Choroid plexus epithelial cell (primary cell): ENCODE measurements around the gene TAF10.
A peak's percentile ranks its signal among the peaks of the same experiment; 100 is the strongest.

ENCODE experiments used
- DNase-seq: peaks from one replicate; pipeline ENCODE4 v3.0.0-alpha.2; 2010; ENCODE audit warnings: low read depth
- H3K4me3 ChIP-seq: 2 replicates; pipeline ENCODE4 v1.5.1; 2011; ENCODE audit warnings: low read depth, mild to moderate bottlenecking, control low read depth, low read length, moderate library complexity
- TF ChIP-seq, protein P1 (sequence below): conservative IDR thresholded peaks from 2 replicates; pipeline ENCODE4 v1.5.1; 2011; ENCODE audit warnings: low read depth, mild to moderate bottlenecking, control low read depth, inconsistent platforms, low read length, moderate library complexity

TAF10 gene

DNA sequence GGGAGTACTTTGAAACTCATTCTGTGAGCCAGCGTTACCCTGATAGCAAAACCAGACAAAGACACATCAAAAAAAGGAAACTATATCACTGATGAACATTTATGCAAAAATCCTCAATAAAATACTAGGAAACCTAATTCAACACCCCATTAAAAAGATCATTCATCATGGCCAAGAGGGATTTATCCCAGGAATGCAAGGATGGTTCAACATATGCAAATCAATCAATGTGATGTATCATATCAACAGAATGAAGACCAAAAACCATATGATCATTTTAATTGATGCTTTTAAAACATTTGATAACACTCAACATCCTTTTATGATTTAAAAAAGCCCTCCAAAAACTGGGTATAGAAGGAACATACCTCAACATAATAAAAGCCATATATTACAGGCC, 28.4 kb downstream of the TAF10 start:
- TF ChIP-seq, protein P1, sequence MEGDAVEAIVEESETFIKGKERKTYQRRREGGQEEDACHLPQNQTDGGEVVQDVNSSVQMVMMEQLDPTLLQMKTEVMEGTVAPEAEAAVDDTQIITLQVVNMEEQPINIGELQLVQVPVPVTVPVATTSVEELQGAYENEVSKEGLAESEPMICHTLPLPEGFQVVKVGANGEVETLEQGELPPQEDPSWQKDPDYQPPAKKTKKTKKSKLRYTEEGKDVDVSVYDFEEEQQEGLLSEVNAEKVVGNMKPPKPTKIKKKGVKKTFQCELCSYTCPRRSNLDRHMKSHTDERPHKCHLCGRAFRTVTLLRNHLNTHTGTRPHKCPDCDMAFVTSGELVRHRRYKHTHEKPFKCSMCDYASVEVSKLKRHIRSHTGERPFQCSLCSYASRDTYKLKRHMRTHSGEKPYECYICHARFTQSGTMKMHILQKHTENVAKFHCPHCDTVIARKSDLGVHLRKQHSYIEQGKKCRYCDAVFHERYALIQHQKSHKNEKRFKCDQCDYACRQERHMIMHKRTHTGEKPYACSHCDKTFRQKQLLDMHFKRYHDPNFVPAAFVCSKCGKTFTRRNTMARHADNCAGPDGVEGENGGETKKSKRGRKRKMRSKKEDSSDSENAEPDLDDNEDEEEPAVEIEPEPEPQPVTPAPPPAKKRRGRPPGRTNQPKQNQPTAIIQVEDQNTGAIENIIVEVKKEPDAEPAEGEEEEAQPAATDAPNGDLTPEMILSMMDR, result no peak
- DNase-seq, result no peak
- no peak overlapping the region for H3K4me3 ChIP-seq

DNA sequence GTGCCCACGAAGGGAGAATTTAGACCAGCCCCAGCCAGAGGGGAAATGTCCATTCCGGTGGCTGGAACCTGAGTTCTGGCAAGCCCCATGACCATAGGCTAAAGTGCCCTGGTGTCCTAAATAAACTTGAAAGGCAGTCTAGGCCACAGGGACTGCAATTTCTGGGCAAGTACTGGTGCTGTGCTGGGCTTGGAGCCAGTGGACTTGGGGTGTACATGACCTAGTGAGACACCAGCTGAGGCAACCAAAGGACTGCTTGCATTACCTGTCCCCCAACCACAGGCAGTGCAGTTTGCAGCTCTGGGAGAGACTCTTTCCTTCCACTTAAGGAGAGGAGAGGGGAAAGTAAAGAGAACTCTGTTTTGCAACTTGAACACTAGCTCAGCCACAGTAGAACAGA, 32.3 kb downstream of the TAF10 start:
- TF ChIP-seq, protein P1, result no peak
- no peak for DNase-seq
- no peak overlapping the region for H3K4me3 ChIP-seq

DNA sequence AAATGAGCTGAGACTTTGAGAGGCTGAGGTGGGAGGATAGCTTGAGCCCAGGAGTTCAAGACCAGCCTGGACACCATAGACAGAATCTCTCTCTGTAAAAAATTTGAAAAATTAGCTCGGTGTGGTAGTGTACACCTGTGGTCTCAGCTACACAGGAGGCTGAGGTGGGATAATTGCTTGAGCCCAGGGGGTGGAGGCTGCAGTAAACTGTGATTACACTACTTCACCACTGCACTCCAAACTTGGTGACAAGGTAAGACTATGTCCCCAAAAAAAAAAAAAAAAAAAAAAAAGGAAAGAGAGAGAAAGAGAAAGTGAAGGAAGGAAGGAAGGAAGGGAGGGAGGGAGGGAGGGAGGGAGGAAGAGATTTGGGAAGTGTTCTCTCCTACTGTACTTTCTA, 33.9 kb downstream of the TAF10 start:
- DNase-seq, result no peak
- H3K4me3 ChIP-seq, result no peak overlapping the region
- TF ChIP-seq, protein P1, result no peak

DNA sequence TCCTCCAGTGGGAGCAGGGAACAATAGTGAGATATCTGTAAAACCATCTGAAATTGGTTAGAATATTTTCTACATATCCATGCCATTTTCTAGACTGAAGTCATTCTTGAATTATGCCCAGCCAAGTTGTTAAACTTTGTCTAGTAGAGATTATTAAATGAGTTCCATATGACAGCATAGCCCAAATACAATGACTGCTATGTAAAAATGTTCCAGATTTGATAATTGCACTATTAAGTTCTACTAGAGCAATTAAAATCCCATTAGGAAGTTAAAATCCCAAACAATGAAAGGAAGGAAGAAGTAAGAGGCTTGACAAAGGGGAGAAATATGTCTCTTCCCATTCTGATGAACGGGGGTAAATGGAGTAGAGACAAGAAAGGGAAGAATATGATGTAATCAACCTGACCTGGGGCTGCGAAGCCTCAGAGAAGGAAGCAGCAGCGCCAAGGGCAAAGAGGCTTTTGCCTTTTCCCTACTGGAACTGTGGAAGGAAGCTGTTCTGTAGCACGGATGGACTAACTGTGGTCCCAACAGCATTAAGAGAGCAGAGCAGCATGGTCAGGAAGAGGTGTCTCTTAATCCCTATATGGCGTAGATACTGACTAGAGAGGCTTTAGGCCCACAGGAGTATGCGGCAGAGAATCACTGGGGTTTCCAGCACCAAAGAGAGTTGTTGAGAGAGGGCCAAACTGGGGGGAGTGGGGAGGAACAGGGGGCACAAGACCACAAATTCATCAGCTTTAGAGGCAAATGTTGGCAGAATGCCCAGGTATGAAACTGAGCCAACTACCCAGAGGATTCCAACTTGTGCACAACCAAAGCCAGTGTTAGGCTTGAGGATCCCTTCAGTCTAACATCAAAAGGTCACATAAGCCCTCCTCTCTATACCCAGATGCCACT, 35.3 kb downstream of the TAF10 start:
- TF ChIP-seq, protein P1, result no peak
- H3K4me3 ChIP-seq, result no peak overlapping the region
- DNase-seq, result peak; percentile 66

DNA sequence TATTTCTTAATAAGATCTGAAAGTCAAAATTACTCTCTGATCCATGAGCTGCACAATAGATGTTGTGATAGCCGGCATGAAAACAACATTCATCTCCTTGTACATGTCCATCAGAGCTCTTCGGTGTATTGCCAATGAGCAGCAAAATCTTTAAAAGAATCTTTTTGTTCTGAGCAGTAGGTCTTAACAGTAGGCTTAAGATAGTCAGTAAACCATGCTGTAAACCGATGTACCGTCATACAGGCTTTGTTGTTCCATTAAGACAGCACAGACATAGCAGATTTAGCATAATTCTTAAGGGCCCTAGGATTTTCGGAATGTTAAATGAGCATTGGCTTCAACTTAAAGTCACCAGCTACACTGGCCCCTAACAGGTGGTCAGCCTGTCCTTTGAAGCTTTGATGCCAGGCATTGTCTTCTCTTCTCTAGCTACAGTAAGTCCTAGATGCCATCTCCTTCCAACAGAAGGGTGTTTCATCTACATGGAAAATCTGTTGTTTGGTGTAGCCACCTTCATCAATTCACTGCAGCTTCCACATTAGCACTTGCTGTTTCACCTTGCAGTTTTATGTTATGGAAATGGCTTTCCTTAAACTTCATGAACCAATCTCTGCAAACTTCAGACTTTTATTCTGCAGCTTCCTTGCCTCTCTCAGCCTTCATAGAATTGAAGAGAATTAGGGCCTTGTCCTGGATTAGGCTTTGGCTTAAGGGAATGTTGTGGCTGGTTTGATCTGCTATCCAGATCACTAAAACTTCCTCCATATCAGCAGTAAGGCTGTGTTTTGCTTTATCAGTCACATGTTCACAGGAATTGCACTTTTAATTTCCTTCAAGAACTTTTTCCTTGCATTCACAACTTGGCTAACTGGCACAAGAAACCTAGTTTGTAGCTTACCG, 37.0 kb downstream of the TAF10 start:
- TF ChIP-seq, protein P1, result no peak
- no peak overlapping the region for H3K4me3 ChIP-seq
- DNase-seq, result no peak

DNA sequence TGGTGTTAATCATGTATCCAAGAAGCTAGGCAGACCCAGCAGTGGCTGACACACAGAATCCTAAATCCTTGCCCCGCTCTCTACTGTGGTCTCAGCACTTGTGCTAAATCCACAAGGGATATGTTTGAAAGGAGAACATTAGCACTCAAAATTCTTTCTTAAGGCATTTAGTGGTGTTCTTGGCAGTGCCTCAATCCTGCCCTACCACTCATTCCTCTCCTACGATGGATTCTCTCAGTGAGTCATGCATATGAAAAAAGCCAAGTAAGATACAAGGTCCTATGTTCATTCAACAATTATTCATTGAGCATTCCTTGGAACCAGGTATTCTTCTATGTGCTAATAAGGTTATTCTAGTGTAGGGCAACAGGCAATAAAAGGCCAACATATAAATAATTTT, 39.8 kb downstream of the TAF10 start:
- DNase-seq, result peak; percentile 79
- TF ChIP-seq, protein P1, result no peak
- H3K4me3 ChIP-seq, result no peak overlapping the region
